Choroid plexus epithelial cell (primary cell): ENCODE results near the gene SLC25A45.

Experiments
- DNase-seq: peaks from one replicate; pipeline ENCODE4 v3.0.0-alpha.2; 2010; ENCODE audit warnings: low read depth
- H3K4me3 ChIP-seq: 2 replicates; pipeline ENCODE4 v1.5.1; 2011; ENCODE audit warnings: low read depth, mild to moderate bottlenecking, control low read depth, low read length, moderate library complexity
- CTCF ChIP-seq: conservative IDR thresholded peaks from 2 replicates; pipeline ENCODE4 v1.5.1; 2011; ENCODE audit warnings: low read depth, mild to moderate bottlenecking, control low read depth, inconsistent platforms, low read length, moderate library complexity

The SLC25A45 gene

GRCh38 chr11:65381716-65382032 lies 772 bp downstream of the SLC25A45 start:
- DNase-seq, result peak; percentile 54

GRCh38 chr11:65380460-65381119 lies 1.9 kb downstream of the SLC25A45 start:
- no peak overlapping the region for H3K4me3 ChIP-seq
- TF ChIP-seq CTCF, result no peak
- DNase-seq, result no peak

More at GRCh38 chr11:65381716-65382032, 772 bp downstream of the SLC25A45 start:
- no peak for TF ChIP-seq CTCF
- peak overlapping the region; percentile 48 for H3K4me3 ChIP-seq

DNA sequence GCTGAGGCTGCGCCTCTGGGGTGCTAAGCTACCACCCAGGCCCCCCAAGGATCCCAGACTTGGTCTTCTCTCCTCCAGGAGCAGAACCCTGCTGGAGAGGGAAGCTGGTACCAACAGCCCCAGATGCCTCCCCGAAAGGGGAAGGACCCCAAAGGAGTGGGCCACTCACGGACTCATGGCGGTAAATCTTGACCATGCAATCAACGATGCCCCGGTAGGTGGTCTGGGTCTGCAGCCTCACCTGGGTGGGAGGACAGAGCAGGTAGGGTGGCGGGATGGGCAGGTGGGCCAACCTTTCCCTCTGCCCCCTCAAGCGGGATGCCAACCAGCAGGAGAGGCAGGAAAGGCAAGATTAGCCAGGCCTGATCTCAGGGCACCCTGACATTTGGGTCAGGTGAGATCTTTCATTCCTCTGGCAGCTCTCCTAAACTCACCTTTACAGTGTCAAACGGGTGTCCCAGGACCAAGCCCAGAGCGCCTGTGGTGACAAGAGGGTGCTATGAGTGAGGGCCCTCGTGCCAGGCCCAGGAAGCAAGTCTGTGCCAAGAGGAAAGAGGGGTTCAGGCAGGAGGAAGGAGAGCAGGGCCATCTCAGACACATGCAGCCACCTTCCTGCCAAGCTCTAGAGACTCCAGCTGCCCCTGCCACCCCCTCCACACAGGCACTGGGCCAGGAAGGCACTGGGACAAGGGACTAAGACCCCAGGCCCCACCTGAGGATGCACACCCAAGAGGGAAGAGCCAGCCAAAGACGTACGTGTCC lies 2.6 kb downstream of the SLC25A45 start:
- no peak overlapping the region for H3K4me3 ChIP-seq

GRCh38 chr11:65378928-65379638 lies 3.4 kb downstream of the SLC25A45 start:
- no peak for TF ChIP-seq CTCF
- no peak overlapping the region for H3K4me3 ChIP-seq
- no peak for DNase-seq

More for the DNA sequence above, 2.6 kb downstream of the SLC25A45 start:
- no peak for DNase-seq
- TF ChIP-seq CTCF, result no peak

DNA sequence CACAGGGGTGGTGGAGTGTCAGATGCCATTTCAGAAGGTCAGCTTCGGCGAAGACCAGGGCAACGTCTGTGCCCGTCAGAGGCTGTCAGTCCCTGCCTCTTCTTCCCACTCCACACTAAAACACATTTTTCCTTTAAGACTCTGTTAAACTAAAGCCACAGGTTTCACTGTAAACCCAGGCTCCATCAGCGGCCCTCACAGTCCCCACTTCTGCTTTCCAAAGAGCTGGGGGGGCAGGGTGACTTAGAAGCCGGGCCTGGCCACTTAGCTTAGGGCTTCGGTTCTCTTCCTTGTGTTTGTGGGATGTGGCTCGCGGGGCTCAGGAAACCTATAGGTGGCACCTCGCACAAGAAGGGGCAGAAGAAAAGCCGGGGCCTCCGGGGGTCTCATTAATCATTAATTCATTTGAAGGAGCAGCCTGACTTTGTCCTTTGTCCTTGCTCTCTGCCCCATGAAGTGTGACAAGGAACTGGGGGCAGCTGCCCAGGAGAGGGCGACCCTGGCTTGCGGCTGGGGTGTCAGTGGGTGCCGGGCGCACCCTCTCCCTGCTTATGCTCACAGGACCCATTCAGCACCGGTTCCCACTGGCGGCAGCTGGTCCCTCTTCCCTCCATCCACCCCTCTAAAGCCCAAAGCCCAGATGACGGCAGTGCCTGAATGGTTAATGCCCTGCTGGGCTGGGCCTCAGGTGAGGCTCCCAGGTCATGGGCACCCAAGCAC lies 4.1 kb downstream of the SLC25A45 start:
- TF ChIP-seq CTCF, result no peak
- H3K4me3 ChIP-seq, result no peak overlapping the region
- no peak for DNase-seq

GRCh38 chr11:65377777-65378176 lies 4.7 kb downstream of the SLC25A45 start:
- DNase-seq, result no peak
- no peak overlapping the region for H3K4me3 ChIP-seq
- no peak for TF ChIP-seq CTCF
